ENCODE data around the gene BBS9.

- no peak for TF ChIP-seq CTCF (IDR thresholded peaks at IDR 0.05)
- no peak for TF ChIP-seq POLR2A (IDR thresholded peaks at IDR 0.05)
Observed at GRCh38 chr7:33399528-33400213, 270.3 kb downstream of the BBS9 start.

All from suprapubic skin (tissue), 3 donors.